NT2/D1 (cell line): ENCODE data around the gene CTNNA3.

Source experiments
- YY1 ChIP-seq: IDR thresholded peaks from 2 replicates; pipeline ENCODE4 v1.6.1; 2011; ENCODE audit not compliant: insufficient read length, insufficient read depth
- ZNF274 ChIP-seq: IDR thresholded peaks from 2 replicates; pipeline ENCODE4 v1.6.1; 2011; ENCODE audit warnings: mild to moderate bottlenecking, low read depth, low read length

- TF ChIP-seq YY1 (no peak), ZNF274 (no peak)
Observed at GRCh38 chr10:66803174-66803573, 892.8 kb downstream of the CTNNA3 start.
